Measurements from ENCODE around the gene GAA. TPM values are rescaled to one million over a fixed set of nuclear protein-coding genes. Genes with fewer than 3 reads are reported as not detected.

GAA gene
- total and polyA plus RNA-seq, 2 of the 8 experiments (the other 6 are each of a cell fraction or from before 2014, with no cell fraction given) = 14.8 to 30.0 TPM

DNA sequence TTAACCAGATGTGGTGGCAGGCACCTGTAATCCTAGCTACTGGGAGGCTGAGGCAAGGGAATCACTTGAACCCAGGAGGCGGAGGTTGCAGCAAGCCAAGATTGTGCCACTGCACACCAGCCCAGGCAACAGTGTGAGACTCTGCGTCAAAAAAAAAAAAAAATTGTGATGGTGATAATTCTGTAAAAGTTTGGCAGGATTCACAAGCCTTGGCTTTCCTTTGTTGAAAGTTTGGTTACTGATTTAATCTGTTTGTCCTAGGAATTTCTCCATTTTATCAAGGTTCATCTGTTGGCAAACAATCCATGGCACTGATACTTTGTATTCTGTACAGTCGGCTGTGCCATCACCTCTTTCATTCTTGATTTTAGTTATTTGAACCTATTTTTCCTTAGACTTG, 29.6 kb downstream of the GAA start (continued):
- TF ChIP-seq, protein P1, sequence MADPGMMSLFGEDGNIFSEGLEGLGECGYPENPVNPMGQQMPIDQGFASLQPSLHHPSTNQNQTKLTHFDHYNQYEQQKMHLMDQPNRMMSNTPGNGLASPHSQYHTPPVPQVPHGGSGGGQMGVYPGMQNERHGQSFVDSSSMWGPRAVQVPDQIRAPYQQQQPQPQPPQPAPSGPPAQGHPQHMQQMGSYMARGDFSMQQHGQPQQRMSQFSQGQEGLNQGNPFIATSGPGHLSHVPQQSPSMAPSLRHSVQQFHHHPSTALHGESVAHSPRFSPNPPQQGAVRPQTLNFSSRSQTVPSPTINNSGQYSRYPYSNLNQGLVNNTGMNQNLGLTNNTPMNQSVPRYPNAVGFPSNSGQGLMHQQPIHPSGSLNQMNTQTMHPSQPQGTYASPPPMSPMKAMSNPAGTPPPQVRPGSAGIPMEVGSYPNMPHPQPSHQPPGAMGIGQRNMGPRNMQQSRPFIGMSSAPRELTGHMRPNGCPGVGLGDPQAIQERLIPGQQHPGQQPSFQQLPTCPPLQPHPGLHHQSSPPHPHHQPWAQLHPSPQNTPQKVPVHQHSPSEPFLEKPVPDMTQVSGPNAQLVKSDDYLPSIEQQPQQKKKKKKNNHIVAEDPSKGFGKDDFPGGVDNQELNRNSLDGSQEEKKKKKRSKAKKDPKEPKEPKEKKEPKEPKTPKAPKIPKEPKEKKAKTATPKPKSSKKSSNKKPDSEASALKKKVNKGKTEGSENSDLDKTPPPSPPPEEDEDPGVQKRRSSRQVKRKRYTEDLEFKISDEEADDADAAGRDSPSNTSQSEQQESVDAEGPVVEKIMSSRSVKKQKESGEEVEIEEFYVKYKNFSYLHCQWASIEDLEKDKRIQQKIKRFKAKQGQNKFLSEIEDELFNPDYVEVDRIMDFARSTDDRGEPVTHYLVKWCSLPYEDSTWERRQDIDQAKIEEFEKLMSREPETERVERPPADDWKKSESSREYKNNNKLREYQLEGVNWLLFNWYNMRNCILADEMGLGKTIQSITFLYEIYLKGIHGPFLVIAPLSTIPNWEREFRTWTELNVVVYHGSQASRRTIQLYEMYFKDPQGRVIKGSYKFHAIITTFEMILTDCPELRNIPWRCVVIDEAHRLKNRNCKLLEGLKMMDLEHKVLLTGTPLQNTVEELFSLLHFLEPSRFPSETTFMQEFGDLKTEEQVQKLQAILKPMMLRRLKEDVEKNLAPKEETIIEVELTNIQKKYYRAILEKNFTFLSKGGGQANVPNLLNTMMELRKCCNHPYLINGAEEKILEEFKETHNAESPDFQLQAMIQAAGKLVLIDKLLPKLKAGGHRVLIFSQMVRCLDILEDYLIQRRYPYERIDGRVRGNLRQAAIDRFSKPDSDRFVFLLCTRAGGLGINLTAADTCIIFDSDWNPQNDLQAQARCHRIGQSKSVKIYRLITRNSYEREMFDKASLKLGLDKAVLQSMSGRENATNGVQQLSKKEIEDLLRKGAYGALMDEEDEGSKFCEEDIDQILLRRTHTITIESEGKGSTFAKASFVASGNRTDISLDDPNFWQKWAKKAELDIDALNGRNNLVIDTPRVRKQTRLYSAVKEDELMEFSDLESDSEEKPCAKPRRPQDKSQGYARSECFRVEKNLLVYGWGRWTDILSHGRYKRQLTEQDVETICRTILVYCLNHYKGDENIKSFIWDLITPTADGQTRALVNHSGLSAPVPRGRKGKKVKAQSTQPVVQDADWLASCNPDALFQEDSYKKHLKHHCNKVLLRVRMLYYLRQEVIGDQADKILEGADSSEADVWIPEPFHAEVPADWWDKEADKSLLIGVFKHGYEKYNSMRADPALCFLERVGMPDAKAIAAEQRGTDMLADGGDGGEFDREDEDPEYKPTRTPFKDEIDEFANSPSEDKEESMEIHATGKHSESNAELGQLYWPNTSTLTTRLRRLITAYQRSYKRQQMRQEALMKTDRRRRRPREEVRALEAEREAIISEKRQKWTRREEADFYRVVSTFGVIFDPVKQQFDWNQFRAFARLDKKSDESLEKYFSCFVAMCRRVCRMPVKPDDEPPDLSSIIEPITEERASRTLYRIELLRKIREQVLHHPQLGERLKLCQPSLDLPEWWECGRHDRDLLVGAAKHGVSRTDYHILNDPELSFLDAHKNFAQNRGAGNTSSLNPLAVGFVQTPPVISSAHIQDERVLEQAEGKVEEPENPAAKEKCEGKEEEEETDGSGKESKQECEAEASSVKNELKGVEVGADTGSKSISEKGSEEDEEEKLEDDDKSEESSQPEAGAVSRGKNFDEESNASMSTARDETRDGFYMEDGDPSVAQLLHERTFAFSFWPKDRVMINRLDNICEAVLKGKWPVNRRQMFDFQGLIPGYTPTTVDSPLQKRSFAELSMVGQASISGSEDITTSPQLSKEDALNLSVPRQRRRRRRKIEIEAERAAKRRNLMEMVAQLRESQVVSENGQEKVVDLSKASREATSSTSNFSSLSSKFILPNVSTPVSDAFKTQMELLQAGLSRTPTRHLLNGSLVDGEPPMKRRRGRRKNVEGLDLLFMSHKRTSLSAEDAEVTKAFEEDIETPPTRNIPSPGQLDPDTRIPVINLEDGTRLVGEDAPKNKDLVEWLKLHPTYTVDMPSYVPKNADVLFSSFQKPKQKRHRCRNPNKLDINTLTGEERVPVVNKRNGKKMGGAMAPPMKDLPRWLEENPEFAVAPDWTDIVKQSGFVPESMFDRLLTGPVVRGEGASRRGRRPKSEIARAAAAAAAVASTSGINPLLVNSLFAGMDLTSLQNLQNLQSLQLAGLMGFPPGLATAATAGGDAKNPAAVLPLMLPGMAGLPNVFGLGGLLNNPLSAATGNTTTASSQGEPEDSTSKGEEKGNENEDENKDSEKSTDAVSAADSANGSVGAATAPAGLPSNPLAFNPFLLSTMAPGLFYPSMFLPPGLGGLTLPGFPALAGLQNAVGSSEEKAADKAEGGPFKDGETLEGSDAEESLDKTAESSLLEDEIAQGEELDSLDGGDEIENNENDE (IDR thresholded peaks at IDR 0.05; ENCODE audit: insufficient replicate concordance, low read length) = no peak
- TF ChIP-seq TAF7 (optimal IDR thresholded peaks at IDR 0.05; ENCODE audit: borderline replicate concordance, low read depth, low read length) (no peak), RNF2 (IDR thresholded peaks at IDR 0.05; ENCODE audit: borderline replicate concordance, low read depth, low read length, missing control alignments, poor library complexity, severe bottlenecking) (no peak), TAF1 (IDR thresholded peaks at IDR 0.05; ENCODE audit: low read depth, low read length) (no peak), TBP (IDR thresholded peaks at IDR 0.05; ENCODE audit: low read depth, low read length) (no peak), SP1 (IDR thresholded peaks at IDR 0.05; ENCODE audit: low read depth, low read length) (no peak), SAP30 (IDR thresholded peaks at IDR 0.05; ENCODE audit: insufficient read depth, insufficient replicate concordance, low read length) (no peak), EP300 (IDR thresholded peaks at IDR 0.05; ENCODE audit: borderline replicate concordance in 1 of 2, low read depth in 2 of 2, low read length in 2 of 2) (no peak), MAFK (IDR thresholded peaks at IDR 0.05; ENCODE audit: low read depth, low read length) (no peak), PHF8 (conservative IDR thresholded peaks at IDR 0.05; ENCODE audit: low read depth, low read length) (no peak), EGR1 (IDR thresholded peaks at IDR 0.05; ENCODE audit: borderline replicate concordance, low read depth, low read length) (no peak)
